HEK293 (cell line): Measurements from ENCODE around the gene PPM1N.
A peak's percentile ranks its signal among the peaks of the same experiment; 100 is the strongest.

Source experiments
- KLF10 ChIP-seq: fragments of 450-650 bp; IDR thresholded peaks from 2 replicates; pipeline ENCODE4 v1.5.1; 2018; ENCODE audit warnings: missing biosample characterization, mild to moderate bottlenecking, missing genetic modification characterization
- PRDM1 ChIP-seq: fragments of 450-650 bp; formaldehyde crosslinking; IDR thresholded peaks from 2 replicates; pipeline ENCODE4; 2016; ENCODE audit warnings: missing biosample characterization, missing genetic modification characterization
- RBAK ChIP-seq: fragments of 450-650 bp; formaldehyde crosslinking; IDR thresholded peaks from 2 replicates; pipeline ENCODE4 v1.5.1; 2016; ENCODE audit warnings: missing biosample characterization, missing genetic modification characterization
- SP3 ChIP-seq: fragments of 450-650 bp; formaldehyde crosslinking; IDR thresholded peaks from 2 replicates; pipeline ENCODE4 v1.5.1; 2016; ENCODE audit warnings: missing biosample characterization, missing genetic modification characterization
- ZBTB1 ChIP-seq: fragments of 450-650 bp; formaldehyde crosslinking; IDR thresholded peaks from 2 replicates; pipeline ENCODE4 v1.5.1; 2016; ENCODE audit warnings: missing biosample characterization, missing genetic modification characterization
- ZFP37 ChIP-seq: fragments of 450-650 bp; formaldehyde crosslinking; IDR thresholded peaks from 2 replicates; pipeline ENCODE4 v1.5.1; 2016; ENCODE audit warnings: missing biosample characterization, missing genetic modification characterization
- ZFP69B ChIP-seq: fragments of 450-650 bp; formaldehyde crosslinking; IDR thresholded peaks from 2 replicates; pipeline ENCODE4 v1.5.1; 2016; ENCODE audit warnings: missing biosample characterization, missing genetic modification characterization
- ZNF112 ChIP-seq: fragments of 450-650 bp; formaldehyde crosslinking; IDR thresholded peaks from 2 replicates; pipeline ENCODE4 v1.5.0; 2017; ENCODE audit warnings: missing biosample characterization, missing genetic modification characterization
- ZNF16 ChIP-seq: fragments of 450-650 bp; formaldehyde crosslinking; IDR thresholded peaks from 2 replicates; pipeline ENCODE4 v1.5.1; 2016; ENCODE audit warnings: low read depth, missing biosample characterization, missing genetic modification characterization
- ZNF223 ChIP-seq: fragments of 450-650 bp; formaldehyde crosslinking; IDR thresholded peaks from 2 replicates; pipeline ENCODE4 v1.5.1; 2016; ENCODE audit warnings: missing biosample characterization, missing genetic modification characterization
- ZNF266 ChIP-seq: fragments of 450-650 bp; formaldehyde crosslinking; IDR thresholded peaks from 2 replicates; pipeline ENCODE4 v1.5.1; 2016; ENCODE audit warnings: missing biosample characterization, missing genetic modification characterization, low read depth
- ZNF292 ChIP-seq: fragments of 450-650 bp; formaldehyde crosslinking; IDR thresholded peaks from 2 replicates; pipeline ENCODE4 v1.5.1; 2016; ENCODE audit warnings: low read depth, missing biosample characterization, missing genetic modification characterization, borderline replicate concordance
- ZNF335 ChIP-seq: fragments of 450-650 bp; formaldehyde crosslinking; conservative IDR thresholded peaks from 2 replicates; pipeline ENCODE4 v1.5.1; 2016; ENCODE audit warnings: missing biosample characterization, missing genetic modification characterization
- ZNF366 ChIP-seq: fragments of 450-650 bp; formaldehyde crosslinking; conservative IDR thresholded peaks from 2 replicates; pipeline ENCODE4 v1.5.1; 2016; ENCODE audit warnings: missing biosample characterization, missing genetic modification characterization
- ZNF37A ChIP-seq: fragments of 450-650 bp; IDR thresholded peaks from 2 replicates; pipeline ENCODE4 v1.5.1; 2018; ENCODE audit warnings: missing biosample characterization, missing genetic modification characterization
- ZNF394 ChIP-seq: fragments of 450-650 bp; formaldehyde crosslinking; IDR thresholded peaks from 2 replicates; pipeline ENCODE4 v1.5.1; 2016; ENCODE audit warnings: missing biosample characterization, missing genetic modification characterization, mild to moderate bottlenecking, moderate library complexity, borderline replicate concordance
- ZNF777 ChIP-seq: fragments of 450-650 bp; formaldehyde crosslinking; IDR thresholded peaks from 2 replicates; pipeline ENCODE4 v1.5.1; 2017; ENCODE audit warnings: missing biosample characterization, missing genetic modification characterization, borderline replicate concordance
- ZSCAN23 ChIP-seq: fragments of 450-650 bp; formaldehyde crosslinking; IDR thresholded peaks from 2 replicates; pipeline ENCODE4 v1.5.1; 2016; ENCODE audit warnings: missing biosample characterization, missing genetic modification characterization
- TF ChIP-seq, protein P1 (sequence below): fragments of 450-650 bp; formaldehyde crosslinking; IDR thresholded peaks from 2 replicates; pipeline ENCODE4 v1.5.1; 2016; ENCODE audit warnings: missing biosample characterization, missing genetic modification characterization
- TF ChIP-seq, protein P2 (sequence below): fragments of 450-650 bp; formaldehyde crosslinking; IDR thresholded peaks from 2 replicates; pipeline ENCODE4 v1.5.1; 2016; ENCODE audit warnings: missing biosample characterization, missing genetic modification characterization, borderline replicate concordance
- TF ChIP-seq, protein P3 (sequence below): fragments of 450-650 bp; formaldehyde crosslinking; IDR thresholded peaks from 2 replicates; pipeline ENCODE4 v1.5.1; 2016; ENCODE audit warnings: missing biosample characterization, missing genetic modification characterization
- TF ChIP-seq, protein P4 (sequence below): fragments of 450-650 bp; formaldehyde crosslinking; conservative IDR thresholded peaks from 2 replicates; pipeline ENCODE4 v1.5.1; 2016; ENCODE audit warnings: low read depth, missing biosample characterization, missing genetic modification characterization
- TF ChIP-seq, protein P5 (sequence below): fragments of 450-650 bp; formaldehyde crosslinking; IDR thresholded peaks from 2 replicates; pipeline ENCODE4 v1.5.1; 2016; ENCODE audit warnings: missing biosample characterization, missing genetic modification characterization

PPM1N gene

DNA sequence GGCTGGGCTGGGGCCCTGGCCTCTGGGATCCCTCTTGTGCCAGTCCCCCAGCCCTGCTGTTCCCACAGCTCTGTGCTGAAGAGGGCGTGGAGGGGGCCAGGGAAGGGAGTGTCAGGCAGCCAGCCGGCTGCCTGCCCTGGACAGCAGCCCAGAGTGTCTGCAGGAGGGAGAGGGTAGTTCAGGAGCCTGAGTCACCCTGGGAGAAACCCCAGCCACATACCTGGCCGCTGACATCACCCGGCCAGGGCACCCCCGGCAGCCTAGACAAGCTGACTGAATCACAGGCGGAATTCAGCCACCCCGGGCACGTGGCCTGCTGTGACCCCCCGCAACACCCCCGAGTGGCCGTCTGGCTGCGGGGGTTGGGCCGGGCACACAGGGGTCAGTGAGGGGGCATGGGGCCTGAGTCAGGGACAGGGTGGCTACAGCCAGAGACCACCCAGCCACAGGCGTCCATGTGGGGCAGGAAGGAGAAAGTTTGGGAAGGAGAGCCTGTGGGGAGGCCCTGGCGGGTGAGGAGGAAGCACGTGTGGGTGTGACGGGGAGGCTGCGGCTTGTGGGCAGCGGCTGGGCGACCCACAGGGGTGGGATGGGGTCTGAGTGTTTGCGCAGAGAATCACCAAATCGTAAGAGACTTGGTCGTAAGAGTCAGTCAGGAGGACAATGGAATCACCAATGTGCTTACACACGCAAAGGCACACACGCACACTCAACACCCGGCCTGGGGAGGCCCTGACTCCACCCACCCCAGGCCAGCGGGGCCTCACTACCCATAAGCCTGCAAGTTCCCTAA, 42.3 kb upstream of the PPM1N start (continued):
- TF ChIP-seq SP3 (tag by site-specific recombination) = peak; percentile 60
- TF ChIP-seq, protein P1, sequence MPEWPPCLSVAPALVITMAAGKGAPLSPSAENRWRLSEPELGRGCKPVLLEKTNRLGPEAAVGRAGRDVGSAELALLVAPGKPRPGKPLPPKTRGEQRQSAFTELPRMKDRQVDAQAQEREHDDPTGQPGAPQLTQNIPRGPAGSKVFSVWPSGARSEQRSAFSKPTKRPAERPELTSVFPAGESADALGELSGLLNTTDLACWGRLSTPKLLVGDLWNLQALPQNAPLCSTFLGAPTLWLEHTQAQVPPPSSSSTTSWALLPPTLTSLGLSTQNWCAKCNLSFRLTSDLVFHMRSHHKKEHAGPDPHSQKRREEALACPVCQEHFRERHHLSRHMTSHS = no peak
- TF ChIP-seq ZNF266 (tag by site-specific recombination) = no peak
- peak; percentile 63; the same call in 1 of the 2 replicates for TF ChIP-seq ZNF394
- TF ChIP-seq ZFP37 (tag by site-specific recombination) = peak; percentile 69; the same call in 1 of the 2 replicates
- peak; percentile 12; the same call in 1 of the 2 replicates for TF ChIP-seq ZSCAN23 (tag by site-specific recombination)
- TF ChIP-seq ZFP69B (tag by site-specific recombination) = 0 out of 2 replicates have a peak, but pooled peaks have one; percentile 41
- peak; percentile 94 for TF ChIP-seq ZNF223
- no peak for TF ChIP-seq ZNF112 (tag by site-specific recombination)
- TF ChIP-seq ZBTB1 (tag by site-specific recombination) = no peak; the same call in 1 of the 2 replicates
- TF ChIP-seq, protein P2, sequence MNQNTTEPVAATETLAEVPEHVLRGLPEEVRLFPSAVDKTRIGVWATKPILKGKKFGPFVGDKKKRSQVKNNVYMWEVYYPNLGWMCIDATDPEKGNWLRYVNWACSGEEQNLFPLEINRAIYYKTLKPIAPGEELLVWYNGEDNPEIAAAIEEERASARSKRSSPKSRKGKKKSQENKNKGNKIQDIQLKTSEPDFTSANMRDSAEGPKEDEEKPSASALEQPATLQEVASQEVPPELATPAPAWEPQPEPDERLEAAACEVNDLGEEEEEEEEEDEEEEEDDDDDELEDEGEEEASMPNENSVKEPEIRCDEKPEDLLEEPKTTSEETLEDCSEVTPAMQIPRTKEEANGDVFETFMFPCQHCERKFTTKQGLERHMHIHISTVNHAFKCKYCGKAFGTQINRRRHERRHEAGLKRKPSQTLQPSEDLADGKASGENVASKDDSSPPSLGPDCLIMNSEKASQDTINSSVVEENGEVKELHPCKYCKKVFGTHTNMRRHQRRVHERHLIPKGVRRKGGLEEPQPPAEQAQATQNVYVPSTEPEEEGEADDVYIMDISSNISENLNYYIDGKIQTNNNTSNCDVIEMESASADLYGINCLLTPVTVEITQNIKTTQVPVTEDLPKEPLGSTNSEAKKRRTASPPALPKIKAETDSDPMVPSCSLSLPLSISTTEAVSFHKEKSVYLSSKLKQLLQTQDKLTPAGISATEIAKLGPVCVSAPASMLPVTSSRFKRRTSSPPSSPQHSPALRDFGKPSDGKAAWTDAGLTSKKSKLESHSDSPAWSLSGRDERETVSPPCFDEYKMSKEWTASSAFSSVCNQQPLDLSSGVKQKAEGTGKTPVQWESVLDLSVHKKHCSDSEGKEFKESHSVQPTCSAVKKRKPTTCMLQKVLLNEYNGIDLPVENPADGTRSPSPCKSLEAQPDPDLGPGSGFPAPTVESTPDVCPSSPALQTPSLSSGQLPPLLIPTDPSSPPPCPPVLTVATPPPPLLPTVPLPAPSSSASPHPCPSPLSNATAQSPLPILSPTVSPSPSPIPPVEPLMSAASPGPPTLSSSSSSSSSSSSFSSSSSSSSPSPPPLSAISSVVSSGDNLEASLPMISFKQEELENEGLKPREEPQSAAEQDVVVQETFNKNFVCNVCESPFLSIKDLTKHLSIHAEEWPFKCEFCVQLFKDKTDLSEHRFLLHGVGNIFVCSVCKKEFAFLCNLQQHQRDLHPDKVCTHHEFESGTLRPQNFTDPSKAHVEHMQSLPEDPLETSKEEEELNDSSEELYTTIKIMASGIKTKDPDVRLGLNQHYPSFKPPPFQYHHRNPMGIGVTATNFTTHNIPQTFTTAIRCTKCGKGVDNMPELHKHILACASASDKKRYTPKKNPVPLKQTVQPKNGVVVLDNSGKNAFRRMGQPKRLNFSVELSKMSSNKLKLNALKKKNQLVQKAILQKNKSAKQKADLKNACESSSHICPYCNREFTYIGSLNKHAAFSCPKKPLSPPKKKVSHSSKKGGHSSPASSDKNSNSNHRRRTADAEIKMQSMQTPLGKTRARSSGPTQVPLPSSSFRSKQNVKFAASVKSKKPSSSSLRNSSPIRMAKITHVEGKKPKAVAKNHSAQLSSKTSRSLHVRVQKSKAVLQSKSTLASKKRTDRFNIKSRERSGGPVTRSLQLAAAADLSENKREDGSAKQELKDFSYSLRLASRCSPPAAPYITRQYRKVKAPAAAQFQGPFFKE (tag by site-specific recombination) = no peak
- TF ChIP-seq RBAK (tag by site-specific recombination) = no peak
- TF ChIP-seq, protein P3, sequence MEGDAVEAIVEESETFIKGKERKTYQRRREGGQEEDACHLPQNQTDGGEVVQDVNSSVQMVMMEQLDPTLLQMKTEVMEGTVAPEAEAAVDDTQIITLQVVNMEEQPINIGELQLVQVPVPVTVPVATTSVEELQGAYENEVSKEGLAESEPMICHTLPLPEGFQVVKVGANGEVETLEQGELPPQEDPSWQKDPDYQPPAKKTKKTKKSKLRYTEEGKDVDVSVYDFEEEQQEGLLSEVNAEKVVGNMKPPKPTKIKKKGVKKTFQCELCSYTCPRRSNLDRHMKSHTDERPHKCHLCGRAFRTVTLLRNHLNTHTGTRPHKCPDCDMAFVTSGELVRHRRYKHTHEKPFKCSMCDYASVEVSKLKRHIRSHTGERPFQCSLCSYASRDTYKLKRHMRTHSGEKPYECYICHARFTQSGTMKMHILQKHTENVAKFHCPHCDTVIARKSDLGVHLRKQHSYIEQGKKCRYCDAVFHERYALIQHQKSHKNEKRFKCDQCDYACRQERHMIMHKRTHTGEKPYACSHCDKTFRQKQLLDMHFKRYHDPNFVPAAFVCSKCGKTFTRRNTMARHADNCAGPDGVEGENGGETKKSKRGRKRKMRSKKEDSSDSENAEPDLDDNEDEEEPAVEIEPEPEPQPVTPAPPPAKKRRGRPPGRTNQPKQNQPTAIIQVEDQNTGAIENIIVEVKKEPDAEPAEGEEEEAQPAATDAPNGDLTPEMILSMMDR = no peak
- TF ChIP-seq ZNF777 = peak; percentile 62; the same call in 1 of the 2 replicates
- peak; percentile 59; the same call in 1 of the 2 replicates for TF ChIP-seq PRDM1 (tag by site-specific recombination)
- TF ChIP-seq, protein P4, sequence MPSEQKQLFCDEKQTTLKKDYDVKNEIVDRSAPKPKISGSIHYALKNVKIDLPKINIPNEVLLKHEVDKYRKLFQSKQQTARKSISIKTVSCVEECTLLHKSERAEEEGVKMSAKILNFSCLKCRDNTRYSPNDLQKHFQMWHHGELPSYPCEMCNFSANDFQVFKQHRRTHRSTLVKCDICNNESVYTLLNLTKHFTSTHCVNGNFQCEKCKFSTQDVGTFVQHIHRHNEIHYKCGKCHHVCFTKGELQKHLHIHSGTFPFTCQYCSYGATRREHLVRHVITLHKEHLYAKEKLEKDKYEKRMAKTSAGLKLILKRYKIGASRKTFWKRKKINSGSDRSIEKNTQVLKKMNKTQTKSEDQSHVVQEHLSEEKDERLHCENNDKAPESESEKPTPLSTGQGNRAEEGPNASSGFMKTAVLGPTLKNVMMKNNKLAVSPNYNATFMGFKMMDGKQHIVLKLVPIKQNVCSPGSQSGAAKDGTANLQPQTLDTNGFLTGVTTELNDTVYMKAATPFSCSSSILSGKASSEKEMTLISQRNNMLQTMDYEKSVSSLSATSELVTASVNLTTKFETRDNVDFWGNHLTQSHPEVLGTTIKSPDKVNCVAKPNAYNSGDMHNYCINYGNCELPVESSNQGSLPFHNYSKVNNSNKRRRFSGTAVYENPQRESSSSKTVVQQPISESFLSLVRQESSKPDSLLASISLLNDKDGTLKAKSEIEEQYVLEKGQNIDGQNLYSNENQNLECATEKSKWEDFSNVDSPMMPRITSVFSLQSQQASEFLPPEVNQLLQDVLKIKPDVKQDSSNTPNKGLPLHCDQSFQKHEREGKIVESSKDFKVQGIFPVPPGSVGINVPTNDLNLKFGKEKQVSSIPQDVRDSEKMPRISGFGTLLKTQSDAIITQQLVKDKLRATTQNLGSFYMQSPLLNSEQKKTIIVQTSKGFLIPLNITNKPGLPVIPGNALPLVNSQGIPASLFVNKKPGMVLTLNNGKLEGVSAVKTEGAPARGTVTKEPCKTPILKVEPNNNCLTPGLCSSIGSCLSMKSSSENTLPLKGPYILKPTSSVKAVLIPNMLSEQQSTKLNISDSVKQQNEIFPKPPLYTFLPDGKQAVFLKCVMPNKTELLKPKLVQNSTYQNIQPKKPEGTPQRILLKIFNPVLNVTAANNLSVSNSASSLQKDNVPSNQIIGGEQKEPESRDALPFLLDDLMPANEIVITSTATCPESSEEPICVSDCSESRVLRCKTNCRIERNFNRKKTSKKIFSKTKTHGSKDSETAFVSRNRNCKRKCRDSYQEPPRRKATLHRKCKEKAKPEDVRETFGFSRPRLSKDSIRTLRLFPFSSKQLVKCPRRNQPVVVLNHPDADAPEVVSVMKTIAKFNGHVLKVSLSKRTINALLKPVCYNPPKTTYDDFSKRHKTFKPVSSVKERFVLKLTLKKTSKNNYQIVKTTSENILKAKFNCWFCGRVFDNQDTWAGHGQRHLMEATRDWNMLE (tag by site-specific recombination) = 0 out of 2 replicates have a peak, but pooled peaks have one; percentile 14
- no peak for TF ChIP-seq ZNF16 (tag by site-specific recombination)
- peak; percentile 89 for TF ChIP-seq ZNF366 (tag by site-specific recombination)
- TF ChIP-seq, protein P5, sequence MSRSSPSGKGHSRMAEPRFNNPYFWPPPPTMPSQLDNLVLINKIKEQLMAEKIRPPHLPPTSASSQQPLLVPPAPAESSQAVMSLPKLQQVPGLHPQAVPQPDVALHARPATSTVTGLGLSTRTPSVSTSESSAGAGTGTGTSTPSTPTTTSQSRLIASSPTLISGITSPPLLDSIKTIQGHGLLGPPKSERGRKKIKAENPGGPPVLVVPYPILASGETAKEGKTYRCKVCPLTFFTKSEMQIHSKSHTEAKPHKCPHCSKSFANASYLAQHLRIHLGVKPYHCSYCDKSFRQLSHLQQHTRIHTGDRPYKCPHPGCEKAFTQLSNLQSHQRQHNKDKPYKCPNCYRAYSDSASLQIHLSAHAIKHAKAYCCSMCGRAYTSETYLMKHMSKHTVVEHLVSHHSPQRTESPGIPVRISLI (tag by site-specific recombination) = no peak
- peak; percentile 100 for TF ChIP-seq KLF10
- no peak for TF ChIP-seq ZNF37A (tag by site-specific recombination)
- TF ChIP-seq ZNF292 = no peak
- peak; percentile 98 for TF ChIP-seq ZNF335 (tag by site-specific recombination)
